Measurements from ENCODE around the gene MAPK12.
"Not testable (repeated sequence)": the region's sequence is repeated elsewhere in the genome, so short reads cannot be mapped to it uniquely, and the experiment has no call there.

Gene MAPK12

GRCh38 chr22:50209893-50210292 lies 51.6 kb downstream of the MAPK12 start:
- DNase-seq = peak; percentile 52

- no peak for DNase-seq
Measured at GRCh38 chr22:50208939-50209892, 52.3 kb downstream of the MAPK12 start.

- no peak for DNase-seq
Measured at GRCh38 chr22:50208430-50208938, 53.0 kb downstream of the MAPK12 start.

- no peak for DNase-seq
Measured at GRCh38 chr22:50207383-50208140, 53.9 kb downstream of the MAPK12 start.

- DNase-seq = no peak
Measured at GRCh38 chr22:50206599-50206998, 54.9 kb downstream of the MAPK12 start.

- DNase-seq = no peak
Measured at GRCh38 chr22:50205781-50206569, 55.5 kb downstream of the MAPK12 start.

- not testable (repeated sequence) for DNase-seq
Measured at GRCh38 chr22:50204998-50205397, 56.5 kb downstream of the MAPK12 start.

- no peak for DNase-seq
Measured at GRCh38 chr22:50204571-50204970, 56.9 kb downstream of the MAPK12 start.

- no peak for DNase-seq
Measured at GRCh38 chr22:50203288-50203687, 58.2 kb downstream of the MAPK12 start.

Data from stimulated activated naive CD4-positive, alpha-beta T cell treated with Interleukin-2 at 50 U/mL for 16 hours (primary cell).